ENCODE measurements around the gene TCERG1L. TPM values are rescaled to one million over a fixed set of nuclear protein-coding genes. Genes with fewer than 3 reads are reported as not detected.

TCERG1L gene
- polyA plus RNA-seq, 1 experiment, result not detected

DNA sequence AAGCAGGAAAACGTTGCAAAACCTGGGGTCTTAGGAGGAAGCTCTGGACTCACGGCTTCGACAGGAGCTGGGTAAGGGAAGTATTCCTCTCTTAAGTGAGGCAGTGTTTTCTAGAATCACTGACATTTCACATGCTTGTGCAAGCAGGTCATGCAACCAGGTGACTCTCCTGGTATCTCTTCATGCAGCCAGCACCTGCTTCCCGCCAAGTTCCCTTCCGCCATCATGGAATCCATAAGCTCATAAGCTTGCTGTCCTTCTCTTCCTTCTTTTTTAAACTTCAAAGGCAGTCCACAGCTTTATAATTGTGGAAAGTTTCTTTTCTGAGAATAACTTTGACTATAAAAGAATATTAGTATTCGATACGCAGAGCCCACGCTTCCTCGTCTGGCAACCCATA, 256.1 kb downstream of the TCERG1L start:
- TF ChIP-seq CTCF (IDR thresholded peaks at IDR 0.05; ENCODE audit: insufficient read depth, low read depth, low read length), result no peak
- ChIA-PET POLR2A (no interaction called here), CTCF (no interaction called here)
- no peaks in the 10 kb centered on the region for H3K27me3 ChIP-seq (ENCODE audit: control insufficient read depth, insufficient read depth, low read length)
- no peak for DNase-seq (ENCODE audit: low read depth)
- no peak overlapping the region for H3K4me3 ChIP-seq (ENCODE audit: low read depth, low read length)
- no peaks in the 10 kb centered on the region for H3K36me3 ChIP-seq (ENCODE audit: control insufficient read depth, insufficient read depth, low read length)

DNA sequence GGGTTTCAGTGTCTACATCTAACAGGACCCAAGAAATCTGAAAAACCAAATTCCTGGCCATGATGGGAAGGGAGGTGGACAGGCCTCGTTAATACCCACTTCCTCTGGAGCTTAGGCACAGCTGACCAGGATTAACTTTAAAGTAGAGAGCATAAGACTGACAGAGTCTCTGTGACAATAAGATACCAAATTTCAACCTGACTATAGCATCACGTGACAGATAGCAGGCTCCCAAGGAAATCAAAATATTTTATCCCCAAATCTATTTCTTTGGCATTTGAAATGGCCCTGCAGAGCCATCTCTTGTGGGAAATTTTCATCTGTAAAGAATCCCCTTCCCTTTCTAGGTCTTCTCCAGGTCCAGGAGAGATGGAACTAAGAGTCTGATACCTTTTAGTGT, 258.3 kb downstream of the TCERG1L start:
- no peak for DNase-seq (ENCODE audit: low read depth)
- TF ChIP-seq CTCF (IDR thresholded peaks at IDR 0.05; ENCODE audit: insufficient read depth, low read depth, low read length), result no peak
- Histone ChIP-seq H3K4me3 (ENCODE audit: low read depth, low read length) (no peak overlapping the region), H3K36me3 (ENCODE audit: control insufficient read depth, insufficient read depth, low read length) (no peaks in the 10 kb centered on the region), H3K27me3 (ENCODE audit: control insufficient read depth, insufficient read depth, low read length) (no peaks in the 10 kb centered on the region)
- POLR2A ChIA-PET, result no interaction called here
- CTCF ChIA-PET, result no interaction called here

DNA sequence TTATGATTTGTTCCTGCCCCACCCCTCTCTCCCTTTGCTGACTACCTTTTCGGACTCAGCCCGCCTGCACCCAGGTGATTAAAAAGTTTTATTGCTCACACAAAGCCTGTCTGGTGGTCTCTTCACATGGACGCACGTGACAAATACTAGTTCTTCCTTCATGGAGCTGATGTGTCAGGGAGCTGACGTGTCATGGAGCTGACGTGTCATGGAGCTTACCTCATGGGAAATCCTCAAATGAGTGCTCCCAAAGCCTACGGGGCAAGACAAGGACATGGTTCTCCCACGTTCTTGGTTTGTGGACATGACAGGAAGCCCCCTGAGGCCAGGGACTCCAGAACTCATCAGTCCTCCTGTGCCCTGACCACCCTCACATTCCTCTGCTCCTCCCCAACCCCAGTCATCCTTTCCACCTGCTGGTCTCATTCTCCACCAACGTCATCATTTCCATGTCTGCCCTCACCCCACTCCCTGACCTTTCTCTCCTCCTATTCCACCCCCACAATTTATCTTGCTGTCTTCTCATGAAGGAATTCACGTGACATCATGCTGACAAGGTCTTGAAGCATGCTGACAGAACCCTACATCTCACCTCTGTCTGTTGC, 261.3 kb downstream of the TCERG1L start:
- H3K4me3 ChIP-seq (ENCODE audit: low read depth, low read length), result no peak overlapping the region
- no peak for TF ChIP-seq CTCF (IDR thresholded peaks at IDR 0.05; ENCODE audit: insufficient read depth, low read depth, low read length)
- ChIA-PET POLR2A (no interaction called here), CTCF (no interaction called here)
- H3K36me3 ChIP-seq (ENCODE audit: control insufficient read depth, insufficient read depth, low read length), result no peaks in the 10 kb centered on the region
- no peaks in the 10 kb centered on the region for H3K27me3 ChIP-seq (ENCODE audit: control insufficient read depth, insufficient read depth, low read length)
- DNase-seq (ENCODE audit: low read depth), result no peak

DNA sequence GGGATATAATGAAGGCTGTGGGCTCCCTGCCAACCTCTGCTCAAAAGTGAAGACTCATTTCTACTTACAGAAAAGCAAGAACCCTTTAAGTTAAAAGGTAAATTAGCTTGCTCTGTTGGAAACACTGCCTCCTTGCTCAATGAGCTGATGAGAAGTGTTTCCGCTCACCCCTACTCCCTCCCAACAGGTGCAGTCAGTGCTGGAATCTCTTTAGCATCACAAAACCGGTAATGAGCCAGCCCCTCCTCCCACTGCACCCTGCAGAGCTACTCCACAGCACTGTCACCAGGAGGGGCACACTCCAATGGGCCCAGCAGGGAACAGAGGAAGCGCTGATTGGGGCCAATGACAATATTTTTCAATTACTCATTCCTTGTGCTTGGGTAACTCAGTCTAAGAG, 262.5 kb downstream of the TCERG1L start:
- no peak for TF ChIP-seq CTCF (IDR thresholded peaks at IDR 0.05; ENCODE audit: insufficient read depth, low read depth, low read length)
- H3K27me3 ChIP-seq (ENCODE audit: control insufficient read depth, insufficient read depth, low read length), result no peaks in the 10 kb centered on the region
- CTCF ChIA-PET, result no interaction called here
- no peaks in the 10 kb centered on the region for H3K36me3 ChIP-seq (ENCODE audit: control insufficient read depth, insufficient read depth, low read length)
- no peak overlapping the region for H3K4me3 ChIP-seq (ENCODE audit: low read depth, low read length)
- no peak for DNase-seq (ENCODE audit: low read depth)
- POLR2A ChIA-PET, result no interaction called here

DNA sequence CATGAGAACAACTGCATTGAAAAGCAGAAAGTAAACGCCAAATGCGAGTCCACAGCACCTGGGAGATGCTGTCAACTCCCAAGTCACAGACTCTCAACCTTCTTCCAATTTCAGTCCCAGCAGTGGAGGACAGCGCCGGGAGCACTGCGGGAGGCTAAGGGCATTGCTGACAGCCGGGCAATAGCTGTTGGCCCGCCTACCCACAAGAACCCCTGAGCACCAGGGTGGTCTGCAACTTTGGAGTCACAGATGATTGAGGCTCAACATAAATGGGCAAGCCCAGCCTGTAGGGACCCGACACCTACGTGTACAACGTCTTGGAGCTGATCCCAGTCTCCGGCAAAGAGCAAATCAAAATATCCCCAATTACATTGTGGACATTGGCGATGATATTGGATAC, 262.9 kb downstream of the TCERG1L start:
- no peak for TF ChIP-seq CTCF (IDR thresholded peaks at IDR 0.05; ENCODE audit: insufficient read depth, low read depth, low read length)
- ChIA-PET CTCF (no interaction called here), POLR2A (no interaction called here)
- no peaks in the 10 kb centered on the region for H3K27me3 ChIP-seq (ENCODE audit: control insufficient read depth, insufficient read depth, low read length)
- H3K36me3 ChIP-seq (ENCODE audit: control insufficient read depth, insufficient read depth, low read length), result no peaks in the 10 kb centered on the region
- no peak for DNase-seq (ENCODE audit: low read depth)
- no peak overlapping the region for H3K4me3 ChIP-seq (ENCODE audit: low read depth, low read length)

Measured in BJ (cell line).